SK-MEL-5 (cell line): ENCODE measurements around the gene KTI12. TPM values are rescaled to one million over a fixed set of nuclear protein-coding genes. Genes with fewer than 3 reads are reported as not detected.
"Not testable (repeated sequence)": the region's sequence is repeated elsewhere in the genome, so short reads cannot be mapped to it uniquely, and the experiment has no call there.

Source experiments
- DNase-seq: peaks from one replicate; pipeline ENCODE4 v3.0.0-alpha.2; 2016; ENCODE audit warnings: low read depth, low spot score
- in situ Hi-C: cut with HindIII; loops from 2 replicates; pipeline ENCODE4 v1.10.0; 2016; ENCODE audit warnings: low sequenced_read_pairs, high pct_unique_total_duplicates, low pct_unique_long_range_greater_than_20kb
- total RNA-seq: library from RNA; depleted of rRNA; stranded (reverse); fragments of >200 nt; shearing (Covaris generic); gene quantifications from 2 replicates; pipeline ENCODE4 v1.2.3, GENCODE V29; 2014

The KTI12 gene
- total RNA-seq, 1 experiment from 2014 or later = 13.3 TPM

DNA sequence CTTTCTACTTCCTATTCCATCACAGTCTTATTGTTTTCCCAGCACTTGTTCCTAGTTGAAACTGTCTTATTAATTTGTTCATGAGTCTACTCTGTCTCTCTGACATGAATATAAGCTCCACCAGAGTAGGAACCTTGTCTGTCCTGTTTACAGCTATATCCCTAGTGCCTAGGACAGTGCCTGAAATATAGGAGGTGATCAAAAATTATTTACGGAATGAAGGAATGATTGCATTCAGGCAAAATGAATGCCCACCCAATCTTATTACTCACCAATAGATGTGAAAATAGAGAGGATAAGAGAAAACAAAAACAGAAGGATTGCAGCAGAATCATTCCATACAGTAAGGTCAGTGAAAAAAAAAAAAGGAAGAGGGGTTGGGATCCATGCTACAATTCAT, 20.3 kb upstream of the KTI12 start:
- DNase-seq = no peak
- in situ Hi-C loops = loop anchor here (25.0 kb wide), 1 partner anchor 258 kb away; no protein-coding TSS in a partner anchor

DNA sequence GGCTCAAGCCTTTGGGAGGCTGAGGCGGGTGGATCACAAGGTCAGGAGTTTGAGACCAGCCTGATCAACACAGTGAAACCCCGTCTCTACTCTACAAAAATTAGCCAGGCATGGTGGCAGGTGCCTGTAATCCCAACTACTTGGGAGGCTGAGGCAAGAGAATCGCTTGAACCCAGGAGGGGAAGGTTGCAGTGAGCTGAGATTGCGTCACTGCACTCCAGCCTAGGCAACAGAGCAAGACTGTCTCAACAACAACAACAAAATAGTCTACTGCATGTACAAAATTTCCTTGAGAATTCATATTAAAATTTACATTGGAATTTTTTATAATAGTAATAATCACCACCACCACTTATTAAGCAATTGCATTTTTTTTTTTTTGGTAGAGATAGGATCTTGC, 15.7 kb upstream of the KTI12 start:
- DNase-seq, in situ Hi-C loops: not testable (repeated sequence)

DNA sequence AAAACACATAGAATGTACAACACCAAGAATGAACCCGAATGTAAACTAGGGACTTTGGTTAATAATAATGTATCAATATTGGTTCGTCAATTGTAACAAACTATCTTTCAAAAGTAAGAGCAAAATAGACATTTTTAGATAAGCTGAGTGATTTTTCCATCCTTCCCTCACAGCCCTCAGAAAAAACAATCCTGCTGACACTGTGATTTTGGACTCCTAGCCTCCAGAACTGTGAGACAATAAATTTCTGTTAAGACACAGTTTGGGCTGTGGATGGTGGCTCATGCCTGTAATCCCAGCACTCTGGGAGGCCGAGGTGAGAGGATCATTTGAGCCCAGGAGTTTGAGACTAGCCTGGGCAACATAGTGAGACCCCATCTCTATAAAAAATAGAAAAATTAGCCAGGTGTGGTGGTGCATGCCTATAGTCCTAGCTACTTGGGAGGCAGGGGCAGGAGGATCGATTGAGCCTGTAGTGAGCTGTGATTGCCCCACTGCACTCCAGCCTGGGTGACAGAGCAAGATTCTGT, 12.1 kb upstream of the KTI12 start:
- DNase-seq, in situ Hi-C loops: not testable (repeated sequence)

DNA sequence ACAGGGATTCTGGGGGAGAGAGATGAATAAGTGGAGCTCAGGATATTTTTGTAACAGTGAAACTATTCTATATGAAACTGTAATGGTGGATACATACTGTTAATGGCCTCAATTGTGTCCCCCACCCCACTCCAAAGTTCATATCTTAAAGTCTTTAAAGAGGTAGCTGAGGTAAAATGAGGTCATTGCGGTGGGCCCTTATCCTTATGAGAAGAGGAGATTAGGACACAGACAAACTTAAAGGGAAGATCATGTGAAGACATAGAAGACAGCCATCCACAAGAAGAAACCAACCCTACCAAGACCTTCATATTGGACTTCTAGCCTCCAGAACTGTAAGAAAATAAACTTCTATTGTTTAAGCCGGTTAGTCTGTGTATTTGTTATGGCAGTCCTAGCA, 11.6 kb upstream of the KTI12 start:
- in situ Hi-C loops = no loop called here
- no peak for DNase-seq

DNA sequence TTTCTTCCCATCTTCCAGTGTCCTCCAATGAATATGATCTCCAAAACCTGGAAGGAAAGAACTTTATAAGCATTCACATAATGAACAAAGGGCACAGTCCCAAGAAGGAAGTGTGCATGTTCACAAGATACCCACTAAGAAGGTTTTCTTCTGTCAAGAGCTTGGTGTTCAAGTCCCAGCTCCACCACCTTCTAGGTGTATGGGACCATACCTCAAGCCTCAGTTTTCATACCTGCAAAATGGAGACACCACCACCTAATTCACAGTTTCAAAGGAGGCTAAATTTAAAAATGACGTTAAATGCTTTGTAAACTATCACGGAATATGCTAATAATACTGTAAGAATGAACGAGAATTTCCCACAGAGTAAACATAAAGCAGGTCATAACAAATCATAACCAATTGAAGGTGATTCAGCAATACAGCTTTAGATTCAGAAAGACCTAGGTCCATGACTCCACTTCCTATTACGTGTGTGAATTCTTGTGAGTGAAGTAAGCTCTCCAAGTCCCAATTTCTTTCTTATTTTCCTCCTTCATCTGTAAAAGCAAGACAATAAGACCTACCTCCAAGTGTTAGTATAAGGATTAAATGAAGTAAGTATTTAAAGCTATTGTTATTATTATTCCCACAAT, 8.1 kb upstream of the KTI12 start:
- in situ Hi-C loops = no loop called here
- no peak for DNase-seq

DNA sequence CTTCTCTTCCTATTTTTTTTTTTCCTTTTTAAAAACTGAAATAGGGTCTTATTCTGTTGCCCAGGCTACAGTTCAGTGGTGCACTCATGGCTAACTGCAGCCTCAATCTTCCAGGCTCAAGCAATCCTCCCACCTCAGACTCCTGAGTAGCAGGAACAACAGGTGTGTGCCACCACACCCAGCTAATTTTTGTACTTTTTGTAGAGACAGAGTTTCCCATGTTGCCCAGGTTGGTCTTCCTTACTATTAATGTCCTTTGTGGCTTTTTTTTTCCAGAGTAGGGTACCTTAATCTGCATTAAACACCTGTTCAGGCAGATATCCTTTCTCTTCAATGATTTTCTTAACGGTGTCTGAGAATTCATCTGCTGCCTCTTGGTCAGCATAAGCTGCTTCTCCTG, 4.3 kb upstream of the KTI12 start:
- in situ Hi-C loops = no loop called here
- no peak for DNase-seq

DNA sequence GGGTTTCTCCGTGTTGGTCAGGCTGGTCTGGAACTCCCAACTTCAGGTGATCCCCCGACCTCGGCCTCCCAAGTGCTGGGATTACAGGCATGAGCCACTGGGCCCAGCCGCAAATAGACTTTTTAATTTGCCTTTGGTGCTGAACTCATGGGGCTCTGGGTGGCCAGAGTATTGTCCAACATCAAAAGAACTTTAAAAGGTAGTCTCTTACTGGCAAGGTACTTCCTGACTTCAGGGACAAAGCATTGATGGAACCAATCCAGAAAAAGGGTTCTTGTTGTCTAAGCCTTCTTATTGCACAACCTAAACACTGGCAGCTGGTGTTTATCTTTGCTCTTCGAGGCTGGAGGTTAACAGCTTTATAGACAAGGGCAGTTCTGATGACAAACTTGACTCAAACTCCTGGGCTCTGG, 3.8 kb upstream of the KTI12 start:
- in situ Hi-C loops = no loop called here
- DNase-seq = no peak

DNA sequence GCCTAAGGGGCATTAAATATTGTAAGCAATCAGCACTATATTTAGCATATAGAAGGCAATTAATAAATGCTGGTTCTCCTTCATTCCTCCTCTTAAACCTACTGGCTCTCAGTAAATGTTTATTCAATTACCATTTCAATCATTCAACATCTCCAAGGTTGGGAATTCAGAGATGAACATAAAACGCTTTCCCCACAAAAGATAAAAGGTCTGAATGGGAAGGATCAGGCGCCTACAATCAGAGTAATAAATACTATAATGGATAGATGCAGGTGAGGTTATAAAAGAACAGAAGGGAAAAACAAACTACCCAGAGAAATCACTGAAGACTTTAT, 407 bp upstream of the KTI12 start:
- no peak for DNase-seq
- in situ Hi-C loops = no loop called here

DNA sequence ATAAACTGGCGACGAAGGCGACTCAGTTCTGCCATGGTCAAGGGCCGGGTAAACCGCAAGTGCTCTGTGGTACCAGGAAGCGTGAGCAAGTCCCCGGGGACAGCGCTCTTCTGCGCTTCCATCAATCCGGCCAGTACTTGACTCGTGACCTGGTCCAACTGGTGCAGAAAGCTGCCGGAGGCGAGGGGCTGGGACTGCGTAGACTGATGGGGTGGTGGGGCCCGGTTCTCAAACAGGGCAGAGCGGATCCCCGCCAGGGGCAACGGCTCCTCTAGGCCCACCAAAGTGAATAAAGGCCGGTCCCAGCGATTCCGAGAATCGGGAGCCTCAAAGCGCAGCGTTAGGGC, 852 bp downstream of the KTI12 start:
- in situ Hi-C loops = no loop called here
- DNase-seq = peak; percentile 61

DNA sequence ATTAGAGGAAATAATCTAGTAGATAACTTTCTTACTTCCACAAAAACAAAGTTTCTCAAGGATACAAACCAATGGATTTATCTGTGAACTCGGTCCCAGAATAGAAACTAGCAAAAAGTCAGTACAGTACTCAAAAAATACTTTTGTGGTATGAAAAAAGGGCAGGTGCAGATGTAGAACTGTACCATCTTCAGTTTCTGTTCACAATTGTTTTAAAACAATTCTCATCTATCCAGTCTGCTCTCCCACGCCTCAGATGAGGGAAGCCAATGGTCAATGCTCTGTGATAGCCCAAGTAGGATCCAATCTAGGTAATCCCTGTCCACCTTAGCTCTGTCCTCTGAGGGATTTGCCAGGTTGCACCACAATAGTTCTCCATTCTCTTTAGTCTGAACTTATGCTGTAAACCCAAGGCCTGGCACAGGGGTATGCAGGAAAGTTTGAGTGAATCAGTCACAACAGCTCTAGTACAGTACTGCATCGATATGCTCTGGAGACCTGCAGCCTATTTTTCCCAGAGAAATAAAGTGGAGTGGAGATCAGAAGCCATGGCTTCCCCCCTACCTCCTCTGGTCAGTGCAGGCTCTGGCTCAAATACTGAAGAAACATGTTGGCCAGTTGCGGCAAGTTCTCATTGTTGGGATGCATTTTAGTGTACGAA, 1.4 kb downstream of the KTI12 start:
- in situ Hi-C loops = no loop called here
- no peak for DNase-seq

DNA sequence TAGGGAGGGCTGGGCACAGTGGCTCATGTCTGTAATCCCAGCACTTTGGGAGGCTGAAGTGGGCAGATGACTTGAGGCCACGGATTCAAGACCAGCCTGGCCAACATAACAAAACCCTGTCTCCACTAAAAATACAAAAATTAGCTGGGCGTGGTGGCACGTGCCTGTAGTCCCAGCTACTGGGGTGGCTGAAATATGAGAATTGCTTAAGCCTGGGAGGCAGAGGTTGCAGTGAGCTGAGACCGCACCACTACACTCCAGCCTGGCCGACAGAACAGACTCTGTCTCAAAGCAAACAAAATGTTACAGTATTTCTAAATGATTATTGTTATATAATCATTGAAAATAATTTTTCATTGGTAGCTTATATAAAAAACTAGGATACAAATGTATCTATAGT, 4.8 kb downstream of the KTI12 start:
- in situ Hi-C loops, DNase-seq: not testable (repeated sequence)

DNA sequence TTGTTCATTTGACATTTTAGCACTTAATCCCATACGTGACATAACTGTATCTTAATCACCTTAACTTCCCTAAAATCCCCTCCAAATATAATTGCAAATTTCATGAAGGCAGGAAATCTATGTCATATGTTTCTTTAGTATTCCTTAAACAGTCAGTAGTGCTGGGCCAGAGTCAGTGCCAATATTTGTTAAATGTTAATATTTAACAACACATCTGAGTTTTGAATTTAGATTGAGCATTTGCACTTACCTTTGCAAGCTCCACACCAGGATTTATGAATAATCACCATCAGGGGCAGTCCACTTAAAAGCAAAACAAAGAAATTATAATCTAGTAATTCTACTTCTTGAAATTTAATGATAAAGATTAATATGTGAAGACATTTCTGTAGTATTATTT, 5.3 kb downstream of the KTI12 start:
- in situ Hi-C loops = no loop called here
- no peak for DNase-seq

DNA sequence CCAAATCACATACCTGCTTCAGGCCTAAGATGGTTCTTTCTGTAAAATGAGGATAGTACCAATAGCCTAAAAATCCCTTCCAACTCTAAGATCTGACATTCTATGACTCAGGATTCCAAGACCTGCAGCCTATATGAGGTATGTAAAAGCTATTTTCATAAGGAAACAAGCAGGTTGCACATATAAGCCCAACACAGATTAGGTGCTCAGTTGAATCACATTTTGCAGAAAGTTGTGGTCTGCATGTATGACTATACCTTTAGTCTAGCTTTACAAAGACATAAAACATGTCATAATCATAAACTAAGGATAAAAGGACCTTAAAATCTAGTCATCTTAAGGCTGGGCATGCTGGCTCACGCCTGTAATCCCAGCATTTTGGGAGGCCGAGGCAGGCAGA, 7.3 kb downstream of the KTI12 start:
- in situ Hi-C loops = no loop called here
- no peak for DNase-seq

DNA sequence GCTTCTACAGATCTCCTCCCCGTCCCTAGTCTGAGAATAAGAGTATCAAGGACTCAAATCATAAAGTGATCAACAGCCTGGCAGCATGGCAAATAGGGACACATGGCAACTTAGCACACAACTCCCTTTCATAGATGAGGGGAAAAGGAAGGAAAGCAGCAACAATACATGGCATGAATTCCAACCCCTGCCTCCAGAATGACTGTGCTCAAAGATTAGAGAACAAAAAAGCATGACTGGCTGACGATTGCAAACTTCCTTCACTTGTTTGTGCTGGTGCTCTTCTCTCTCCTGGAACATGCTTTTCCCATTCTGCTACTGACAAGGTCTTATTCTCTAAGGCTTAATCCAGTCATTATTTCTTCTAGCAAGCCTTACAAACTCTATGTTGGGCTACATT, 11.5 kb downstream of the KTI12 start:
- DNase-seq = no peak
- in situ Hi-C loops = no loop called here

DNA sequence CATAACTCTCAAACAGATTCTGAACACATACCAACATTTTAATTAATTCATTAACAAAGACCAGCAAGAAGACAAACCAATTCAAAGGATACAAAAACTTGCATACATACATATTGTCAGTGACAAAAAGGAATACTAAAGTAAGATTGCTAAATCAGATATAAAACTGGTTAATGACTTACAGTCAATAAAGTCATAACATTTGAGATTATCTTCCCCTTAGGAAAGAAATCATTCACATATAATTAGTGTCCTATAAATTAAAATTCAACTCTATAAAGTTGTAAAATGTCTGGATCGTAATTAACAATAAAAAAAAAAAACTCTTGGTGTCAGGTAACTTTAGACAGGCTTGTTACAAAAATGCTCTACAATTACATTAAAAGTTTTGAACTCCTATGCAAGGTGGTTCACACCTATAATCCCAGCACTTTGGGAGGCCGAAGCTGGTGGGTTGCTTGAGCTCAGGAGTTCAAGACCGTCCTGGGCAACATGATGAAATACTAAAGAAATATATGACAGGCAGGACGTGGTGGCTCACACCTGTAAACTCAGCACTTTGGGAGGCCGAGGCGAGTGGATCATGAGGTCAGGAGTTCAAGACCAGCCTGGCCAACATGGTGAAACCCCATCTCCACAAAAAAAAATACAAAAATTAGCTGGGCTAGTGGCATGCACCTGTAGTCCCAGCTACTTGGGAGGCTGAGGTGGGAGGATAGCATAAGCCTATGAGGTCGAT, 25.4 kb downstream of the KTI12 start:
- in situ Hi-C loops = no loop called here
- DNase-seq = no peak

DNA sequence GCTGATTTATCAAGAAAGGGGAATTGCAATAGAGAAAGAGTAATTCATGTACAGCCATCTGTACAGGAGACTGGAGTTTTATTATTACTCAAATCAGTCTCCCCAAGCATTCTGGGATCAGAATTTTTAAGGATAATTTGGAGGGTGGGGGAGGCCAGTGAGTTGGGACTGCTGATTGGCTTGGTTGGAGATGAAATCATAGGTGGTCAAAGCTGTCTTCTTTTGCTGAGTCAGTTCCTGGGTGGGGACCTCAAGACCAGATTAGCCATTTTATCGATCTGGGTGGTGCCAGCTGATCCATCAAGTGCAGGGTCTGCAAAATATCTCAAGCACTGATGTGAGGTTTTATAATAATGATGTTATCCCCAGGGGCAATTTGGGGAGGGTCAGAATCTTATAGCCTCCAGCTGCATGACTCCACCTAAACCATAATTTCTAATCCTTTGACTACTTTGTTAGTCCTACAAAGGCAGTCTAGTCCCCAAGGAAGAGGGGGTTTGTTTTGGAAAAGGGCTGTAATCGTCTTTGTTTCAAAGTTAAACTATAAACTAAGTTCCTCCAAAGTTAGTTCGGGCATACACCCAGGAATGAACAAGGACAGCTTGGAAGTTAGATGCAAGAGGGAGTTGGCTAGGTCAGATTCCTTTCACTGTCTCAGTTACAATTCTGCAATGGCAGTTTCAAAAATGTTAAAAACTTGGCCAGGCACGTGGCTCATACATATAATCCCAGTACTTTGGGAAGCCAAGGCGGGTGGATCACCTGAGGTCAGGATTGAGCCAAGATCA, 26.2 kb downstream of the KTI12 start:
- in situ Hi-C loops = no loop called here
- no peak for DNase-seq

DNA sequence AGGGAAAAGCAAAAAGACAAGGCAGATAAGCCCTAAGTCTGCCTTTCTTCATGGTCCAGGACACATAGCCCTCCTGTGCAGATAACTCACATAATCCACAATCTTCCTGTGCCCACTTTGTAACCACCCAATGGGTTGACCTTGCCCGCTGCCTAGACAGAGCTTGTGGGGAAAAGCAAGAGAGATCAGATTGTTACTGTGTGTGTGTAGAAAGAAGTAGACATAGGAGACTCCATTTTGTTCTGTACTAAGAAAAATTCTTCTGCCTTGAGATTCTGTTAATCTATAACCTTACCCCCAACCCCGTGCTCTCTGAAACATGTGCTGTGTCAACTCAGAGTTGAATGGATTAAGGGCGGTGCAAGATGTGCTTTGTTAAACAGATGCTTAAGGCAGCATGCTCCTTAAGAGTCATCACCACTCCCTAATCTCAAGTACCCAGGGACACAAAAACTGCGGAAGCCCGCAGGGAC, 27.5 kb downstream of the KTI12 start:
- in situ Hi-C loops, DNase-seq: not testable (repeated sequence)

DNA sequence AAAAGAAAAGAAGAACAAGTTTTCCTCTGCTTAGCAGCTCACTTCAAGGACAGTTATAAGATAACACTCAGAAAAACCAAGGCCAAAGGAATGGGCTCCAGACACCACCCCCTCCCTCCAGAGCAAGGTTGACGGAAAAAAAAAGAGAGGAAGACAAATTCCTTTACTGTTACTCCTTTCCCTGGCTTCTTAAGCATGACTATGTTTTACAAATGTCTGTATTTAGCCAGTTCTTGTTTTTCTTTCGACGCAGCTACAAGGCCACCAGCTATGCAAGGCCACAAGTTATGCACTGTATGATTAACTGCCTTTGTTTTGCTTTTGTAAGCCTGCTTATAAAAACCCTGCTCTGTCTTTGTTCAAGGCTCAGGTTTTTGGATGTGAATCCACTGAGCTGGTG, 28.1 kb downstream of the KTI12 start:
- DNase-seq, in situ Hi-C loops: not testable (repeated sequence)
